K562 (cell line): ENCODE measurements around the gene TARS1. TPM values are rescaled to one million over a fixed set of nuclear protein-coding genes. Genes with fewer than 3 reads are reported as not detected.

ENCODE experiments used
- ATAC-seq: fragments of 200-7000 bp; cut with Tn5 transposase; 3 replicates; pipeline ENCODE4 v1.9.1; 2020; ENCODE audit warnings: moderate library complexity
- BruUV-seq: library from RNA; stranded (reverse); fragments of 400-500 nt; replicated peaks from 2 replicates; lab custom pipeline; 2021; lab: Mats Ljungman, UMichigan
- CTCF ChIA-PET: fragments of 300-600 bp; formaldehyde crosslinking; extraction: SDS; loops from one replicate; lab custom pipeline; 2021; ENCODE audit warnings: low intra/inter-chr PET ratio; lab: Yijun Ruan, JAX
- POLR2A ChIA-PET: fragments of 300-600, 350-650 bp; sonication (Branson Sonifier 250); formaldehyde crosslinking; extraction: SDS; loops from one replicate; lab custom pipeline; 2021; ENCODE audit warnings: antibody characterized with exemption, inconsistent platforms; lab: Yijun Ruan, JAX
- DNase-seq, 4 experiments: peaks; one replicate each; pipeline versions ENCODE4 v3.0.0 to v3.0.0-alpha.2; 2011 to 2018; ENCODE audit warnings: low spot score in 3 of 4, mixed read lengths in 3 of 4; ENCODE audit errors: extremely low read depth in 1 of 4
- FAIRE-seq: peaks from 2 replicates; lab custom pipeline; 2011; peaks lifted over from hg19 to GRCh38; lab: Jason Lieb, UNC
- H2AFZ ChIP-seq: 2 replicates; pipeline ENCODE4 v1.6.0; 2011; ENCODE audit warnings: low read depth, low read length, control low read depth, inconsistent platforms
- H3K27ac ChIP-seq: fragments of 200-600 bp; 3 replicates; pipeline ENCODE4 v1.8.0; 2011; ENCODE audit warnings: low read depth, mild to moderate bottlenecking, control low read depth, inconsistent platforms, low read length, moderate library complexity, mixed read lengths; ENCODE audit errors: extremely low read depth
- H3K27me3 ChIP-seq, 2 experiments: fragments of 300-600 bp in 1 of 2; 2 replicates in 1 of 2; 3 replicates in 1 of 2; pipeline versions ENCODE4 v1.6.0 to v1.8.0; 2011; ENCODE audit warnings: inconsistent platforms in 2 of 2, low read length in 2 of 2, mild to moderate bottlenecking in 1 of 2, mixed read lengths in 1 of 2, moderate library complexity in 1 of 2; ENCODE audit not compliant: control insufficient read depth in 2 of 2, insufficient read depth in 2 of 2
- H3K36me3 ChIP-seq: fragments of 300-600 bp; 3 replicates; pipeline ENCODE4 v1.8.0; 2011; ENCODE audit warnings: mild to moderate bottlenecking, low read length, inconsistent platforms; ENCODE audit not compliant: control insufficient read depth, insufficient read depth
- H3K4me1 ChIP-seq, 2 experiments: fragments of 200-600 bp in 1 of 2; replicated peaks in 1 of 2; 2 replicates in 1 of 2; 3 replicates in 1 of 2; pipeline versions ENCODE4 v1.5.1 to v1.8.0; 2011; ENCODE audit warnings: inconsistent platforms in 2 of 2, low read length in 2 of 2, mild to moderate bottlenecking in 1 of 2, mixed read lengths in 1 of 2, moderate library complexity in 1 of 2; ENCODE audit not compliant: control insufficient read depth in 2 of 2, insufficient read depth in 2 of 2
- H3K4me2 ChIP-seq: 2 replicates; pipeline ENCODE4 v1.6.1; 2011; ENCODE audit warnings: low read length, control low read depth, inconsistent platforms, mixed read lengths; ENCODE audit not compliant: insufficient read depth
- H3K4me3 ChIP-seq: fragments of 200-600 bp; sonication (generic), shearing (Covaris generic); 2 replicates; pipeline ENCODE4 v1.5.1; 2016; ENCODE audit warnings: control low read depth, inconsistent platforms
- H3K79me2 ChIP-seq: fragments of 200-600 bp; 3 replicates; pipeline ENCODE4 v1.8.0; 2011; ENCODE audit warnings: low read length, inconsistent platforms; ENCODE audit not compliant: control insufficient read depth, insufficient read depth
- H3K9ac ChIP-seq, 2 experiments: 2 replicates each; pipeline versions ENCODE4 v1.6.0 to v1.6.1; 2011; ENCODE audit warnings: low read depth in 2 of 2, low read length in 2 of 2, control low read depth in 1 of 2, inconsistent platforms in 1 of 2, mild to moderate bottlenecking in 1 of 2, mixed read lengths in 1 of 2; ENCODE audit not compliant: insufficient read depth in 1 of 2
- H3K9me1 ChIP-seq: one replicate; pipeline ENCODE4 v1.6.0; 2011; ENCODE audit warnings: inconsistent platforms, mild to moderate bottlenecking, low read length, moderate library complexity; ENCODE audit not compliant: control insufficient read depth, insufficient read depth
- H3K9me3 ChIP-seq: replicated peaks from 2 replicates; pipeline ENCODE4 v1.5.1; 2011; ENCODE audit warnings: low read depth, low read length, inconsistent platforms; ENCODE audit not compliant: control insufficient read depth, insufficient read depth
- H4K20me1 ChIP-seq: replicated peaks from 2 replicates; pipeline ENCODE4 v1.6.1; 2011; ENCODE audit warnings: low read length, inconsistent platforms, mixed read lengths; ENCODE audit not compliant: control insufficient read depth, insufficient read depth
- BHLHE40 ChIP-seq: IDR thresholded peaks from 2 replicates; pipeline ENCODE4 v1.6.1; 2011; ENCODE audit warnings: low read length, improper control_type of control experiment
- CGGBP1 ChIP-seq: fragments of 250-450 bp; sonication (Bioruptor Pico); IDR thresholded peaks from 2 replicates; pipeline ENCODE4 v1.9.0; 2021; ENCODE audit warnings: mild to moderate bottlenecking
- DIDO1 ChIP-seq: fragments of 450-650 bp; IDR thresholded peaks from 2 replicates; pipeline ENCODE4 v1.6.1; 2016; ENCODE audit warnings: low read depth, missing biosample characterization, missing genetic modification characterization
- ETS2 ChIP-seq: IDR thresholded peaks from 2 replicates; pipeline ENCODE4 v1.6.1; 2016; ENCODE audit warnings: borderline replicate concordance, missing genetic modification characterization, mild to moderate bottlenecking, moderate library complexity, missing compliant biosample characterization; ENCODE audit not compliant: poor library complexity, severe bottlenecking
- KDM2B ChIP-seq: fragments of 250-450 bp; sonication (Bioruptor Pico); IDR thresholded peaks from 2 replicates; pipeline ENCODE4 v1.8.0; 2021; ENCODE audit warnings: mild to moderate bottlenecking, moderate library complexity
- WGBS: fragments of 100-300 bp; shearing (Covaris generic); methylation state at CpG from one replicate; pipeline ENCODE4 v1.1.6; 2016; ENCODE audit warnings: low coverage, mixed read lengths; ENCODE audit not compliant: insufficient coverage; ENCODE audit errors: missing lambda C conversion rate; 5-methylcytosine and 5-hydroxymethylcytosine counted together
- in situ Hi-C: fragments of 300-500 bp; cut with MboI; formaldehyde crosslinking; loops from 4 replicates; pipeline ENCODE4 v1.15.0; 2018; ENCODE audit warnings: inconsistent platforms, mixed read lengths
- intact Hi-C: fragments of 100-400 bp; cut with micrococcal nuclease; formaldehyde crosslinking; loops from 2 replicates; pipeline ENCODE4 v1.14.2; 2022
- polyA plus RNA-seq, 8 experiments: library from polyadenylated mRNA; depleted of rRNA in 4 of 8; stranded (reverse) in 5 of 8; unstranded in 3 of 8; fragments of >200 nt; fragmentation: Nextera tagmentation in 2 of 8; fragmentation: Illumina TruSeq in 1 of 8; extraction: Ambion mirVana in 2 of 8; extraction: Trizol in 1 of 8; gene quantifications; 2 replicates each; pipeline versions ENCODE4 v1.2.1 to v1.2.3, GENCODE V29; 2011 to 2014; ENCODE audit warnings: inconsistent platforms in 1 of 8, missing spikeins in 1 of 8
- total RNA-seq, 7 experiments: library from RNA; depleted of rRNA in 6 of 7; stranded (reverse); fragments of >200 nt in 6 of 7; fragmentation: Illumina TruSeq in 2 of 7; extraction: Trizol in 2 of 7; gene quantifications; 2 replicates each; pipeline versions ENCODE4 v1.2.1 to v1.2.3, GENCODE V29; 2011 to 2021; ENCODE audit warnings: low replicate concordance in 1 of 7

The TARS1 gene
- total and polyA plus RNA-seq, 9 of the 15 experiments (the other 6 are each of a cell fraction or from before 2014, with no cell fraction given): 263 to 518 (median 439) TPM

GRCh38 chr5:33433303-33434240 lies 7.2 kb upstream of the TARS1 start:
- H2AFZ ChIP-seq: no peak overlapping the region
- ATAC-seq: no peak
- in situ Hi-C loops: loop anchor here (25.0 kb wide), 1 partner anchor 1029 kb away; no protein-coding TSS in a partner anchor
- H3K9ac ChIP-seq: no peak overlapping the region
- no peaks in the 10 kb centered on the region for H3K27me3 ChIP-seq
- no peak for FAIRE-seq
- no peak overlapping the region for H3K4me3 ChIP-seq
- H4K20me1 ChIP-seq: no peaks in the 10 kb centered on the region
- POLR2A ChIA-PET: no interaction called here
- CTCF ChIA-PET: no interaction called here
- H3K9me3 ChIP-seq: no peaks in the 10 kb centered on the region
- no TSS peak for BruUV-seq
- H3K27ac ChIP-seq: no peak overlapping the region
- H3K4me1 ChIP-seq: no peaks in the 10 kb centered on the region; a peak in 1 of 5 replicates
- no peaks in the 10 kb centered on the region for H3K36me3 ChIP-seq
- DNase-seq: no peak
- TF ChIP-seq KDM2B (CRISPR knock-in tag): no peak
- no peak for TF ChIP-seq CGGBP1 (CRISPR knock-in tag)
- no peak for TF ChIP-seq ETS2 (tag)
- TF ChIP-seq DIDO1 (tag): no peak
- TF ChIP-seq BHLHE40: no peak
- TF ChIP-seq, all 486 proteins: peak for 0
- WGBS: 0% methylated on average over 4 of the region's 4 CpGs
- Histone ChIP-seq H3K4me2 (no peak overlapping the region), H3K9me1 (no peaks in the 10 kb centered on the region), H3K79me2 (peaks cover 3% of the 10 kb centered on the region; the same call in 2 of the 3 replicates)
- intact Hi-C loops: loop anchor here (10.0 kb wide), 2 partner anchors 371 to 1031 kb away; no protein-coding TSS in a partner anchor
